HL-60 (cell line): ENCODE data around the gene TERT.

Experiments used
- GABPA ChIP-seq: IDR thresholded peaks from 2 replicates; pipeline ENCODE4 v1.6.1; 2012; ENCODE audit warnings: low read depth
- TF ChIP-seq, protein P1 (sequence below): IDR thresholded peaks from 2 replicates; pipeline ENCODE4 v1.6.1; 2012; ENCODE audit warnings: low read depth; ENCODE audit not compliant: insufficient replicate concordance

DNA sequence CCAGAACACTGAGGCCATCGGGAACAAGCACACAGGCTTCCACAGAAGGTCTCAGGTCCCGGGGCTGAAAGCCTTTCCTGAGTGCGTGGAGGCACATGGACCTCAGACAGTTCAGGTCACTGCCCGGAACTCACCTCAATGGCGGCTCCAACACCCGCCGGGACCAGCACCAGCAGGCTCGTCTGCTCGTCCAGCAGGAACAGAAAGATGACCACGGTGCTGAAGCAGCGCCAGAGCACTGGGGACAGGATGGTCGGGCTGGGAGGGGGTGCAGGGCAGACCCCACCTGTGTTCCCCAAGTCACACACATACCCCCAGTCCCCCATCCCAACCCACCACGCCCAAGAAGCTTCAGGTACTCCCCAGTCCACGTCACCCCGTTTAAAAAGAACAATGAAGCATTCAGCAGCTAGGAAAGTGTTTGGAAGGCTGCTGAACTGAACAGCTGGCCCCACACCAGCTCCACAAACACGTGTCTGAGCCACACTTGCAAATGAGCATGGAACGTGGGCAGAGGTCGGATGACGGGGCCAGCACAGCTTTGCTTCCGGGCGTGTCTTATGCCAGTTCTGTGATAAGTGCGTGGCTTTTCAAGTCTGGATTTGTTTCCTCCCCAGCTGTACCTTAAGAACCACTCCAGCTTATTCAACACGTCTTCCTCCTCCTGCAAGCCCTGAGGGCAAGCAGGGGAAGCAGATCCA is 35.4 kb upstream of the TERT start:
- TF ChIP-seq, protein P1, sequence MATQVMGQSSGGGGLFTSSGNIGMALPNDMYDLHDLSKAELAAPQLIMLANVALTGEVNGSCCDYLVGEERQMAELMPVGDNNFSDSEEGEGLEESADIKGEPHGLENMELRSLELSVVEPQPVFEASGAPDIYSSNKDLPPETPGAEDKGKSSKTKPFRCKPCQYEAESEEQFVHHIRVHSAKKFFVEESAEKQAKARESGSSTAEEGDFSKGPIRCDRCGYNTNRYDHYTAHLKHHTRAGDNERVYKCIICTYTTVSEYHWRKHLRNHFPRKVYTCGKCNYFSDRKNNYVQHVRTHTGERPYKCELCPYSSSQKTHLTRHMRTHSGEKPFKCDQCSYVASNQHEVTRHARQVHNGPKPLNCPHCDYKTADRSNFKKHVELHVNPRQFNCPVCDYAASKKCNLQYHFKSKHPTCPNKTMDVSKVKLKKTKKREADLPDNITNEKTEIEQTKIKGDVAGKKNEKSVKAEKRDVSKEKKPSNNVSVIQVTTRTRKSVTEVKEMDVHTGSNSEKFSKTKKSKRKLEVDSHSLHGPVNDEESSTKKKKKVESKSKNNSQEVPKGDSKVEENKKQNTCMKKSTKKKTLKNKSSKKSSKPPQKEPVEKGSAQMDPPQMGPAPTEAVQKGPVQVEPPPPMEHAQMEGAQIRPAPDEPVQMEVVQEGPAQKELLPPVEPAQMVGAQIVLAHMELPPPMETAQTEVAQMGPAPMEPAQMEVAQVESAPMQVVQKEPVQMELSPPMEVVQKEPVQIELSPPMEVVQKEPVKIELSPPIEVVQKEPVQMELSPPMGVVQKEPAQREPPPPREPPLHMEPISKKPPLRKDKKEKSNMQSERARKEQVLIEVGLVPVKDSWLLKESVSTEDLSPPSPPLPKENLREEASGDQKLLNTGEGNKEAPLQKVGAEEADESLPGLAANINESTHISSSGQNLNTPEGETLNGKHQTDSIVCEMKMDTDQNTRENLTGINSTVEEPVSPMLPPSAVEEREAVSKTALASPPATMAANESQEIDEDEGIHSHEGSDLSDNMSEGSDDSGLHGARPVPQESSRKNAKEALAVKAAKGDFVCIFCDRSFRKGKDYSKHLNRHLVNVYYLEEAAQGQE = no peak
- TF ChIP-seq GABPA = no peak
